ENCODE measurements around the gene PTPRO. TPM values are rescaled to one million over a fixed set of nuclear protein-coding genes. Genes with fewer than 3 reads are reported as not detected.

PTPRO gene
- total RNA-seq, 1 donor from 2014 or later = 3.0 TPM

- TF ChIP-seq CTCF (IDR thresholded peaks at IDR 0.05) = no peak
- no peaks in the 10 kb centered on the region for H3K27me3 Mint-ChIP-seq (ENCODE audit: low read depth)
- peaks cover 42% of the 10 kb centered on the region for H3K4me1 Mint-ChIP-seq (ENCODE audit: low read depth)
- H3K27ac Mint-ChIP-seq (ENCODE audit: unreplicated experiment) = no peak overlapping the region
- no peaks in the 10 kb centered on the region for H3K9me3 Mint-ChIP-seq (ENCODE audit: low read depth)
- no peaks in the 10 kb centered on the region for H3K36me3 Mint-ChIP-seq (ENCODE audit: low read depth)
- DNase-seq (ENCODE audit: low spot score) = no peak
- H3K4me3 Mint-ChIP-seq (ENCODE audit: unreplicated experiment) = no peak overlapping the region
Observed at GRCh38 chr12:15534874-15535273, 212.6 kb downstream of the PTPRO start.

GRCh38 chr12:15535352-15535781 lies 213.1 kb downstream of the PTPRO start:
- H3K9me3 Mint-ChIP-seq (ENCODE audit: low read depth) = no peaks in the 10 kb centered on the region
- no peaks in the 10 kb centered on the region for H3K27me3 Mint-ChIP-seq (ENCODE audit: low read depth)
- no peaks in the 10 kb centered on the region for H3K36me3 Mint-ChIP-seq (ENCODE audit: low read depth)
- H3K4me3 Mint-ChIP-seq (ENCODE audit: unreplicated experiment) = no peak overlapping the region
- H3K27ac Mint-ChIP-seq (ENCODE audit: unreplicated experiment) = no peak overlapping the region
- TF ChIP-seq CTCF (IDR thresholded peaks at IDR 0.05) = no peak
- peaks cover 42% of the 10 kb centered on the region for H3K4me1 Mint-ChIP-seq (ENCODE audit: low read depth)
- no peak for DNase-seq (ENCODE audit: low spot score)

GRCh38 chr12:15536446-15536845 lies 214.1 kb downstream of the PTPRO start:
- H3K27me3 Mint-ChIP-seq (ENCODE audit: low read depth) = no peaks in the 10 kb centered on the region
- H3K9me3 Mint-ChIP-seq (ENCODE audit: low read depth) = no peaks in the 10 kb centered on the region
- no peaks in the 10 kb centered on the region for H3K36me3 Mint-ChIP-seq (ENCODE audit: low read depth)
- H3K4me3 Mint-ChIP-seq (ENCODE audit: unreplicated experiment) = no peak overlapping the region
- TF ChIP-seq CTCF (IDR thresholded peaks at IDR 0.05) = no peak
- DNase-seq (ENCODE audit: low spot score) = no peak
- H3K27ac Mint-ChIP-seq (ENCODE audit: unreplicated experiment) = no peak overlapping the region
- peaks cover 42% of the 10 kb centered on the region for H3K4me1 Mint-ChIP-seq (ENCODE audit: low read depth)

- Mint-ChIP-seq H3K4me3 (ENCODE audit: unreplicated experiment) (no peak overlapping the region), H3K4me1 (ENCODE audit: low read depth) (peaks cover 39% of the 10 kb centered on the region), H3K36me3 (ENCODE audit: low read depth) (no peaks in the 10 kb centered on the region), H3K27ac (ENCODE audit: unreplicated experiment) (no peak overlapping the region), H3K27me3 (ENCODE audit: low read depth) (no peaks in the 10 kb centered on the region), H3K9me3 (ENCODE audit: low read depth) (no peaks in the 10 kb centered on the region)
- DNase-seq (ENCODE audit: low spot score) = no peak
- no peak for TF ChIP-seq CTCF (IDR thresholded peaks at IDR 0.05)
Observed at GRCh38 chr12:15538881-15539280, 216.6 kb downstream of the PTPRO start.

- no peak overlapping the region for H3K4me3 Mint-ChIP-seq (ENCODE audit: unreplicated experiment)
- no peaks in the 10 kb centered on the region for H3K36me3 Mint-ChIP-seq (ENCODE audit: low read depth)
- no peaks in the 10 kb centered on the region for H3K9me3 Mint-ChIP-seq (ENCODE audit: low read depth)
- peak overlapping the region; percentile 28 for H3K27ac Mint-ChIP-seq (ENCODE audit: unreplicated experiment)
- no peaks in the 10 kb centered on the region for H3K27me3 Mint-ChIP-seq (ENCODE audit: low read depth)
- DNase-seq (ENCODE audit: low spot score) = no peak
- peaks cover 46% of the 10 kb centered on the region for H3K4me1 Mint-ChIP-seq (ENCODE audit: low read depth)
- TF ChIP-seq CTCF (IDR thresholded peaks at IDR 0.05) = no peak
Observed at GRCh38 chr12:15540005-15540404, 217.7 kb downstream of the PTPRO start.
